RWPE1 (cell line): ENCODE data around the gene ACSF3.

Experiments
- CTCF ChIA-PET: fragments of 350-600 bp; sonication (Branson Sonifier 250); formaldehyde crosslinking; extraction: SDS; loops from one replicate; lab custom pipeline; 2021; lab: Yijun Ruan, JAX
- POLR2A ChIA-PET: fragments of 400-600 bp; formaldehyde crosslinking; extraction: SDS; loops from one replicate; lab custom pipeline; 2020; ENCODE audit warnings: antibody characterized with exemption; ENCODE audit not compliant: low non-redundant PET; lab: Yijun Ruan, JAX
- DNase-seq: peaks from one replicate; pipeline ENCODE4 v3.0.0; 2012; ENCODE audit warnings: low spot score
- H3K27ac ChIP-seq: fragments of 450-650 bp; 2 replicates; pipeline ENCODE4 v1.5.1; 2017
- CTCF ChIP-seq: fragments of 450-650 bp; conservative IDR thresholded peaks from 2 replicates; pipeline ENCODE4 v1.5.1; 2017; ENCODE audit warnings: low read depth, mild to moderate bottlenecking

ACSF3 gene

DNA sequence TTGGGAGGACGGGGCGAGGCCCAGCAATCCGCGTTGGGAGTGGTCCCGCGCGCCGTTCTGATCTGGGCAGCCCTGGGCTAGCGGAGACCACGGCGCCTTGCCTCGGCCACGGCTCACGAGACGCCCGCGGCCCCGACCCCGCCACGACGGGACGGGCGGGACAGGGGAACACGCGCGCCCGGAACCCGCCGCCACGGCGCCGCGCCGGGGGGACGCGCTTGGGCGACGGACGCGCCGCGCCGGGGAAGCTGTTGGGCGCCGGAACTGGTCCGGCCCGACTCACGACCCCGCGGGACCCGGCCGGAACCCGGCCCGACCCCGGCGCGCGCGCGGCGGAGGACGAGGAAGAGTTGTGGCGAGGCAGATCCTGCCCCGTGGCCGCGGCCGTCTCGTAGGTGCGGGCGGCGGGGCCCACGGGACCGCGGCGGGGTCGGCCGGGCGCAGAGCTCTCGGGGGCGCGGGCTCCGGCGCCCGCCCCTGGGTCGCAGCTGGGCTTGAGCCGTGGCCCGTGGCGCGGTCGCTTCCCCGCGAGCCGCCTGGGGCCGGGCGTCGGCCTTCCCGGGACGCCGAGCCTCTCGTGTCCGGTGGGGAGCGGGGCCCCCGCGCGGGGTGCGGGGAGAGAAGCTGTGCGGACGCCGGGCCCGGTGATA, at the start of gene ACSF3:
Gene ACSF3, plus strand, starts transcription at position 251 of the 650 bp plus-strand sequence. CDS start 6,830 bp downstream, outside the sequence.
- CTCF ChIA-PET: no interaction called here
- peak within 1 kb of the TSS; percentile 70 for H3K27ac ChIP-seq
- TF ChIP-seq CTCF: no peak
- peak; percentile 69 for DNase-seq
- POLR2A ChIA-PET: interaction anchor here (0.6 kb wide), 1 partner anchor 163 kb away, joined by 3 read pairs; no protein-coding TSS in a partner anchor

GRCh38 chr16:89044418-89045180, 49.1 kb upstream of the ACSF3 start:
- ChIA-PET CTCF (no interaction called here), POLR2A (no interaction called here)
- H3K27ac ChIP-seq: no peak overlapping the region
- no peak for DNase-seq
- TF ChIP-seq CTCF: no peak

GRCh38 chr16:89045181-89045815, 48.4 kb upstream of the ACSF3 start:
- CTCF ChIA-PET: no interaction called here
- no peak overlapping the region for H3K27ac ChIP-seq
- DNase-seq: no peak
- TF ChIP-seq CTCF: no peak
- POLR2A ChIA-PET: no interaction called here

DNA sequence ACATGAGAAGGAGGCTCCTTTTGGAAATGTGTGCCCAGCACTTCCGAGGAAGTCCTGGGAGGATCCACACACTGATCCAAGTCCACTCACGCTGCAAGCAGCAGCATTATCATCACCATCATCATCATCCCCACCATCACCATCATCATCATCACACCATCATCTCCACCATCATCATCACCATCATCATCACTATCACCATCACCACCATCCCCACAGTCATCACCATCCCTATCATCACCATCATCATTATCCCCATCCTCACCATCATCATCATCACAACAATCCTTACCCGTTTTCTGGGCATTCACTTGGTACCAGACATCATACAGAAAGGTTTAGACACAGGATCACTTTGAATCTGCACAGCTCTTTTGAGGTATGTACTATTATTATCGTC, 47.8 kb upstream of the ACSF3 start:
- no peak overlapping the region for H3K27ac ChIP-seq
- POLR2A ChIA-PET: no interaction called here
- no peak for DNase-seq
- TF ChIP-seq CTCF: no peak
- CTCF ChIA-PET: interaction anchor here (0.6 kb wide), 1 partner anchor 587 kb away, joined by 3 read pairs; no protein-coding TSS in a partner anchor

DNA sequence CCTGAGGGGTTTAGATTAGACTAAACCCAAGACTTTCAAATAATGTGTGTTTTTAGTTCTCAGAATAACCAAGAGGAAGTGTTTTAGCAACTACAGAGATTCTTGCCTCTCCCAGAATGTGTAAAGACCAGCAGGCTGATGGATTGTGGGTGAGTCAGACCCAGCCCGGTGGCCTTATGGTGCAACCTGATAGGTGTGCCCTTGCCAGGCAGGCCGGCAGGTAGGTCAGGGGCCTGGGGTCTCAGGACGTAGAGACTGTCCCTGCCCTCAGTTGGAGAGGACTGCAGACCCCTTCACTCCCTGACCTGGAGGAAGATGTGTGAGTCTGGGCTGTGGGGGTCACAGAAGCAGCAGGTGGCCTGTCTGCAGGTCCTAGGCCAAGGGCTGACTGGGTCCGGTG, 47.2 kb upstream of the ACSF3 start:
- no peak for TF ChIP-seq CTCF
- ChIA-PET POLR2A (no interaction called here), CTCF (interaction anchor here (0.6 kb wide), 1 partner anchor 586 kb away, joined by 3 read pairs; no protein-coding TSS in a partner anchor)
- no peak for DNase-seq
- no peak overlapping the region for H3K27ac ChIP-seq

DNA sequence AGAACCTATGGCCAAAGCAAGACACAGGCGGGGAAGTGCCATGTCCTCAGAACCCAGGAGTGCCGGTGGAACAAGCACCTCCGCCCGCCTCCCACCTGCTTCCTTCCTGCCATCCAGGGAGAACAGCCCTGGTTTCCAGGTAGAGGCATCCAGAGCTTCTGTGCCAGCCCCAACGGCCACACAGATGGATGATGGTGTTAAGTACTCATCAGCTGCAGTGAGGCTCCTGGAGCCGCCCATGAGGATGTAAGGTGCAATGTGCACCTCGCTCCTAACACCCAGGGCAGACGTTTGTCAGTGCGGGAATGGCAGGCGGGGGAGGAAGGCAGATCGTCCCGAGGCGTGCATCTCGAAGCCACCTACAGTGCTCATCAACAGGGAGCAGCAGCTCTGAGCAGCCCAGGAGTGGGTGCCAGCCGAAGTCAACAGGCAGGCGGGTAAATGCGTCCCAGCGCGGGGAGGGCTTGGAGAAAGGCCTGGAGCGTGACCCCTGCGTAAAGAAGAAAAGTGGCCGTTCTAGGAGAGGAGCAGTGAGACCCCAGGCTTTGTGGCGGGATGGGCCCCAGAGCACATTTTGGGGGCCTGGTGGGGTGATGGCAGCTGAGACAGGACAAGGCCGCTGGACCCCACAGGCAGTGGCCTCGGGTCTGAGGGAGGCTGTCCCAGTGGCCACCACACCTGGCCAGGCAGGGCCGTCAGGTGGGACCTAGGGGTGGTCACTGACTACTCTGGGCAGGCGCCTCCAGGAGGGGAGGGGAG, 46.1 kb upstream of the ACSF3 start:
- ChIA-PET POLR2A (no interaction called here), CTCF (no interaction called here)
- TF ChIP-seq CTCF: no peak
- no peak overlapping the region for H3K27ac ChIP-seq
- no peak for DNase-seq
